WTC11 (cell line): Measurements from ENCODE around the gene NFATC1. TPM values are rescaled to one million over a fixed set of nuclear protein-coding genes. Genes with fewer than 3 reads are reported as not detected.

ENCODE experiments used
- ATAC-seq: fragments of 200-7000 bp; cut with Tn5 transposase; 2 replicates; pipeline ENCODE4 v1.10.0; 2021; ENCODE audit warnings: mild to moderate bottlenecking, moderate library complexity
- CTCF ChIA-PET: fragments of 300-600 bp; sonication (Branson Sonifier 250); formaldehyde crosslinking; loops from one replicate; lab custom pipeline; 2021; ENCODE audit warnings: antibody characterized with exemption; lab: Charles Lee
- POLR2A ChIA-PET: fragments of 350-600 bp; sonication (Branson Sonifier 250); formaldehyde crosslinking; loops from one replicate; lab custom pipeline; 2021; ENCODE audit warnings: antibody characterized with exemption; lab: Charles Lee
- DNase-seq: peaks from one replicate; pipeline ENCODE4 v3.0.0; 2021; ENCODE audit warnings: low spot score
- H3K27ac Mint-ChIP-seq: 2 replicates; pipeline ENCODE4 v1.8.0; 2021; ENCODE audit warnings: mixed read lengths
- H3K27me3 Mint-ChIP-seq: 2 replicates; pipeline ENCODE4 v1.8.0; 2021; ENCODE audit warnings: low read depth, mild to moderate bottlenecking, moderate library complexity, mixed read lengths
- H3K36me3 Mint-ChIP-seq: 2 replicates; pipeline ENCODE4 v1.8.0; 2021; ENCODE audit warnings: mixed read lengths
- H3K4me1 Mint-ChIP-seq: 2 replicates; pipeline ENCODE4 v1.8.0; 2022; ENCODE audit warnings: mixed read lengths
- H3K4me3 Mint-ChIP-seq: 2 replicates; pipeline ENCODE4 v1.8.0; 2021; ENCODE audit warnings: mild to moderate bottlenecking, moderate library complexity, mixed read lengths
- H3K9me3 Mint-ChIP-seq: 2 replicates; pipeline ENCODE4 v1.8.0; 2021; ENCODE audit warnings: mixed read lengths
- CREB1 ChIP-seq: sonication (generic); formaldehyde crosslinking; IDR thresholded peaks from 2 replicates; pipeline ENCODE4 v1.8.0; 2023; ENCODE audit warnings: mild to moderate bottlenecking, missing genetic modification reagents
- E2F4 ChIP-seq: sonication (generic); formaldehyde crosslinking; IDR thresholded peaks from 2 replicates; pipeline ENCODE4 v1.8.1; 2022; ENCODE audit warnings: low read depth, mild to moderate bottlenecking, moderate library complexity, missing genetic modification reagents, borderline replicate concordance
- FOXP4 ChIP-seq: sonication (generic); formaldehyde crosslinking; IDR thresholded peaks from 2 replicates; pipeline ENCODE4 v1.8.0; 2022; ENCODE audit warnings: mild to moderate bottlenecking, missing genetic modification reagents
- GABPB1 ChIP-seq: sonication (generic); formaldehyde crosslinking; IDR thresholded peaks from 2 replicates; pipeline ENCODE4 v1.8.1; 2023; ENCODE audit warnings: mild to moderate bottlenecking, missing genetic modification reagents
- IRF2 ChIP-seq: sonication (generic); formaldehyde crosslinking; IDR thresholded peaks from 2 replicates; pipeline ENCODE4 v1.8.0; 2022; ENCODE audit warnings: low read depth, missing genetic modification reagents, borderline replicate concordance
- MXD4 ChIP-seq: fragments of 250-450 bp; sonication (Bioruptor Pico); IDR thresholded peaks from 2 replicates; pipeline ENCODE4 v1.8.0; 2021; ENCODE audit warnings: mild to moderate bottlenecking, moderate library complexity, borderline replicate concordance
- RELA ChIP-seq: sonication (generic); formaldehyde crosslinking; IDR thresholded peaks from 2 replicates; pipeline ENCODE4 v1.8.1; 2022; ENCODE audit warnings: missing genetic modification reagents, mild to moderate bottlenecking, borderline replicate concordance
- RORB ChIP-seq: fragments of 250-450 bp; sonication (Bioruptor Pico); IDR thresholded peaks from 2 replicates; pipeline ENCODE4 v1.9.0; 2021; ENCODE audit warnings: mild to moderate bottlenecking
- SMAD4 ChIP-seq: sonication (generic); formaldehyde crosslinking; IDR thresholded peaks from 2 replicates; pipeline ENCODE4 v1.8.0; 2022; ENCODE audit warnings: mild to moderate bottlenecking, missing genetic modification reagents
- ZNF671 ChIP-seq: fragments of 250-450 bp; sonication (Bioruptor Pico); IDR thresholded peaks from 2 replicates; pipeline ENCODE4 v1.8.0; 2021; ENCODE audit warnings: mild to moderate bottlenecking
- total RNA-seq: library from RNA; stranded (reverse); gene quantifications from 3 replicates; pipeline ENCODE4 v1.2.3, GENCODE V29; 2021
- TF ChIP-seq, protein P1 (sequence below): sonication (generic); formaldehyde crosslinking; IDR thresholded peaks from 2 replicates; pipeline ENCODE4 v1.8.1; 2022; ENCODE audit warnings: low read depth, missing genetic modification reagents, borderline replicate concordance
- TF ChIP-seq, protein P2 (sequence below): sonication (generic); formaldehyde crosslinking; IDR thresholded peaks from 2 replicates; pipeline ENCODE4 v1.8.0; 2022; ENCODE audit warnings: mild to moderate bottlenecking, missing genetic modification reagents
- TF ChIP-seq, protein P3 (sequence below): fragments of 250-450 bp; sonication (Bioruptor Pico); conservative IDR thresholded peaks from 2 replicates; pipeline ENCODE4 v1.9.0; 2021; ENCODE audit warnings: mild to moderate bottlenecking
- TF ChIP-seq, protein P4 (sequence below): sonication (generic); formaldehyde crosslinking; IDR thresholded peaks from 2 replicates; pipeline ENCODE4 v1.8.1; 2023; ENCODE audit warnings: mild to moderate bottlenecking, missing genetic modification reagents, borderline replicate concordance
- TF ChIP-seq, protein P5 (sequence below): fragments of 200-600 bp; IDR thresholded peaks from 2 replicates; pipeline ENCODE4 v1.8.0; 2022; ENCODE audit warnings: antibody characterized with exemption

Gene NFATC1
- total RNA-seq, 1 experiment from 2014 or later, result 20.2 TPM

DNA sequence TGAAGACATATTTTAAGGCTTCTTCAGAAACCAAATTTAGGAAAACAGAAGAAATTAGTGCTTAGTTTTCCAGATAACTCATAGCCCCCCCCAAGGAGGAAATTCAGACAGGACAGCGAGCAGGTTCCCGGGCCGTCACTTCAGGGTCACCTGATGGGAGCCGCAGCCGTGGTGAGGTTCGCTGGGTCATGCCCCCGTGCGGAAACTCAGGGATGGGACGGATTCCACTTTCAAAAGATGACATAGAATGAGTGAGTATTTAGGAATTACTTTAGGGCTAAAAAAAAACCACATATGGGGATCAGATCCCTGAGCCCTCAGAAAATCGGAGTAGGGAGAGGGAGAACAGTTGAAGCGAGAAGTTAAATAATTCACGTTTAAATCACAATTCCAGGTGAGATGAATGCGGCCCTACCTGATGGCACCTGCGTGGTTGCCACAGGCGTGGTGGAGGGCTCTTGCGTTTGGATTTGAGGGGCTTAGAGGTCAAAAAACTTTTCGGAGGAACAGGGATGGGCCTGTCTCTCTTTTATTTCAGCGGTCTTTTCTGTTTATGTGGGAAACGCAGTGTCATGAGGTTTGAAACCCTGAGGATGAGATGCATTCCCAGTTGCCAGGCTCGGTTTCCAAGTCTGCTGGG is 114.4 kb downstream of the NFATC1 start (continued):
- TF ChIP-seq, protein P1, sequence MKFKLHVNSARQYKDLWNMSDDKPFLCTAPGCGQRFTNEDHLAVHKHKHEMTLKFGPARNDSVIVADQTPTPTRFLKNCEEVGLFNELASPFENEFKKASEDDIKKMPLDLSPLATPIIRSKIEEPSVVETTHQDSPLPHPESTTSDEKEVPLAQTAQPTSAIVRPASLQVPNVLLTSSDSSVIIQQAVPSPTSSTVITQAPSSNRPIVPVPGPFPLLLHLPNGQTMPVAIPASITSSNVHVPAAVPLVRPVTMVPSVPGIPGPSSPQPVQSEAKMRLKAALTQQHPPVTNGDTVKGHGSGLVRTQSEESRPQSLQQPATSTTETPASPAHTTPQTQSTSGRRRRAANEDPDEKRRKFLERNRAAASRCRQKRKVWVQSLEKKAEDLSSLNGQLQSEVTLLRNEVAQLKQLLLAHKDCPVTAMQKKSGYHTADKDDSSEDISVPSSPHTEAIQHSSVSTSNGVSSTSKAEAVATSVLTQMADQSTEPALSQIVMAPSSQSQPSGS (CRISPR knock-in tag), result no peak
- TF ChIP-seq RORB (CRISPR knock-in tag), result no peak
- TF ChIP-seq CREB1, result no peak
- TF ChIP-seq ZNF671 (CRISPR knock-in tag), result no peak
- no peak for TF ChIP-seq RELA

- ATAC-seq (no peak), DNase-seq (no peak)
- H3K4me3 Mint-ChIP-seq, result no peak overlapping the region
- POLR2A ChIA-PET, result no interaction called here
- no peaks in the 10 kb centered on the region for H3K36me3 Mint-ChIP-seq
- no peaks in the 10 kb centered on the region for H3K9me3 Mint-ChIP-seq
- H3K27me3 Mint-ChIP-seq, result peaks cover 16% of the 10 kb centered on the region
- peaks cover 14% of the 10 kb centered on the region for H3K4me1 Mint-ChIP-seq
- no peak for TF ChIP-seq CREB1
- no peak for TF ChIP-seq MXD4 (CRISPR knock-in tag)
- TF ChIP-seq E2F4 (CRISPR knock-in tag), result no peak
- TF ChIP-seq, protein P2, sequence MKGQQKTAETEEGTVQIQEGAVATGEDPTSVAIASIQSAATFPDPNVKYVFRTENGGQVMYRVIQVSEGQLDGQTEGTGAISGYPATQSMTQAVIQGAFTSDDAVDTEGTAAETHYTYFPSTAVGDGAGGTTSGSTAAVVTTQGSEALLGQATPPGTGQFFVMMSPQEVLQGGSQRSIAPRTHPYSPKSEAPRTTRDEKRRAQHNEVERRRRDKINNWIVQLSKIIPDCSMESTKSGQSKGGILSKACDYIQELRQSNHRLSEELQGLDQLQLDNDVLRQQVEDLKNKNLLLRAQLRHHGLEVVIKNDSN (CRISPR knock-in tag), result no peak
- TF ChIP-seq, protein P3, sequence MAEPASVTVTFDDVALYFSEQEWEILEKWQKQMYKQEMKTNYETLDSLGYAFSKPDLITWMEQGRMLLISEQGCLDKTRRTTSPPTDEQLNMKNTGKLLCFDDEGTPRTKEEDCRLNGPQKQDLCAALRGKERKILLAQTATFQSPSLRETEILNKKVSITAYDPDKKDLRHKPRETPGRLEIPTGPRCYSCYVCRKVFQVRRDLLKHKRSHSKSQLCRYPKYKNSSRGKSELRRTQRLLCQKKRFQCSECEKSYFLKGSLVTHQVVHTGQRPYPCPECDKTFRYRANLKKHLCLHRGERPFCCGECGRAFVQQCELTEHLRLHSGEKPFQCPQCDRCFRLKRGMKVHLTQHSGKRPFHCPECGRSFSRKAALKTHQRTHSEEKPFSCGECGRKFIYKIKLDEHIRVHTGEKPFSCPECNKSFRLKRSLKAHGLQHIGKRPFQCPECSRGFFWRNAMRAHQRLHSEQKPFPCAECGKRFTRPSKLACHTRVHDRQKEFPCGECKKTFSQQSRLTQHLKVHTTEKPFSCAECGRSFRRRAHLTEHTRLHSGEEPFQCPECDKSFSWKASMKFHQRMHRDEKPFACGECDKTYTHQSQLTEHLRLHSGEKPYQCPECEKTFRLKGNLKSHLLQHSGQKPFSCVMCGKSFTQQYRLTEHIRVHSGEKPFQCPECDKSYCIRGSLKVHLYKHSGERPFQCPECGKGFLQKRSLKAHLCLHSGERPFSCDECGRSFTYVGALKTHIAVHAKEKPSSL (CRISPR knock-in tag), result no peak
- CTCF ChIA-PET, result interaction anchor here (1.1 kb wide), 1 partner anchor 13 kb away, joined by 3 read pairs; no protein-coding TSS in a partner anchor
- no peak overlapping the region for H3K27ac Mint-ChIP-seq
Observed at GRCh38 chr18:79510731-79511241, 115.1 kb downstream of the NFATC1 start.

DNA sequence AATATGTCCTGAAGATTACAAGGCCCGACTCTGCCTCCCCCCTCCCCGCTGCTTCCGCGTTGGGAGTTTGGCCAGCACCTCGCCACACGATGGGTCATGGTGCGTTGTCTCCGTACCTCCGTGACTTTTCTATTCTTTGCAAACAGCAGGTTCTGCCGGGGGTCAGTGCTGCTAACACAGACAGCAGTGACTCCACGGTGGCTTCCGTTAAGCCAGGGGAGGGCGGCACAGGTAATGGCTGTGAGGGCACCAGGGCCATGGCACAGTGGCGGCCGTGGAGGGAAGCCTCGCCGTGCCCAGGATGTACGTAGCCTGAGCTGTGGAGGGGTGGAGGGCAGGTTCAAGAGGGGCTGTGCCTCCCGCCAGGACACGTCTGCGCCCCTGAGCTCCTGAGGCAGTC is 115.5 kb downstream of the NFATC1 start:
- no peak overlapping the region for H3K27ac Mint-ChIP-seq
- ChIA-PET POLR2A (no interaction called here), CTCF (interaction anchor here (1.0 to 1.1 kb wide), 2 partner anchors 13 to 133 kb away, joined by 3 read pairs; no protein-coding TSS in a partner anchor)
- peaks cover 14% of the 10 kb centered on the region for H3K4me1 Mint-ChIP-seq
- ATAC-seq (no peak), DNase-seq (no peak)
- H3K36me3 Mint-ChIP-seq, result no peaks in the 10 kb centered on the region
- no peak overlapping the region for H3K4me3 Mint-ChIP-seq
- no peaks in the 10 kb centered on the region for H3K9me3 Mint-ChIP-seq
- peaks cover 16% of the 10 kb centered on the region for H3K27me3 Mint-ChIP-seq
- TF ChIP-seq SMAD4 (CRISPR knock-in tag) (no peak), IRF2 (CRISPR knock-in tag) (no peak), ZNF671 (CRISPR knock-in tag) (no peak), GABPB1 (no peak), FOXP4 (CRISPR knock-in tag) (no peak)
- TF ChIP-seq, protein P4, sequence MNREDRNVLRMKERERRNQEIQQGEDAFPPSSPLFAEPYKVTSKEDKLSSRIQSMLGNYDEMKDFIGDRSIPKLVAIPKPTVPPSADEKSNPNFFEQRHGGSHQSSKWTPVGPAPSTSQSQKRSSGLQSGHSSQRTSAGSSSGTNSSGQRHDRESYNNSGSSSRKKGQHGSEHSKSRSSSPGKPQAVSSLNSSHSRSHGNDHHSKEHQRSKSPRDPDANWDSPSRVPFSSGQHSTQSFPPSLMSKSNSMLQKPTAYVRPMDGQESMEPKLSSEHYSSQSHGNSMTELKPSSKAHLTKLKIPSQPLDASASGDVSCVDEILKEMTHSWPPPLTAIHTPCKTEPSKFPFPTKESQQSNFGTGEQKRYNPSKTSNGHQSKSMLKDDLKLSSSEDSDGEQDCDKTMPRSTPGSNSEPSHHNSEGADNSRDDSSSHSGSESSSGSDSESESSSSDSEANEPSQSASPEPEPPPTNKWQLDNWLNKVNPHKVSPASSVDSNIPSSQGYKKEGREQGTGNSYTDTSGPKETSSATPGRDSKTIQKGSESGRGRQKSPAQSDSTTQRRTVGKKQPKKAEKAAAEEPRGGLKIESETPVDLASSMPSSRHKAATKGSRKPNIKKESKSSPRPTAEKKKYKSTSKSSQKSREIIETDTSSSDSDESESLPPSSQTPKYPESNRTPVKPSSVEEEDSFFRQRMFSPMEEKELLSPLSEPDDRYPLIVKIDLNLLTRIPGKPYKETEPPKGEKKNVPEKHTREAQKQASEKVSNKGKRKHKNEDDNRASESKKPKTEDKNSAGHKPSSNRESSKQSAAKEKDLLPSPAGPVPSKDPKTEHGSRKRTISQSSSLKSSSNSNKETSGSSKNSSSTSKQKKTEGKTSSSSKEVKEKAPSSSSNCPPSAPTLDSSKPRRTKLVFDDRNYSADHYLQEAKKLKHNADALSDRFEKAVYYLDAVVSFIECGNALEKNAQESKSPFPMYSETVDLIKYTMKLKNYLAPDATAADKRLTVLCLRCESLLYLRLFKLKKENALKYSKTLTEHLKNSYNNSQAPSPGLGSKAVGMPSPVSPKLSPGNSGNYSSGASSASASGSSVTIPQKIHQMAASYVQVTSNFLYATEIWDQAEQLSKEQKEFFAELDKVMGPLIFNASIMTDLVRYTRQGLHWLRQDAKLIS, result no peak
- TF ChIP-seq, protein P3 (CRISPR knock-in tag), result no peak
- TF ChIP-seq, protein P5, sequence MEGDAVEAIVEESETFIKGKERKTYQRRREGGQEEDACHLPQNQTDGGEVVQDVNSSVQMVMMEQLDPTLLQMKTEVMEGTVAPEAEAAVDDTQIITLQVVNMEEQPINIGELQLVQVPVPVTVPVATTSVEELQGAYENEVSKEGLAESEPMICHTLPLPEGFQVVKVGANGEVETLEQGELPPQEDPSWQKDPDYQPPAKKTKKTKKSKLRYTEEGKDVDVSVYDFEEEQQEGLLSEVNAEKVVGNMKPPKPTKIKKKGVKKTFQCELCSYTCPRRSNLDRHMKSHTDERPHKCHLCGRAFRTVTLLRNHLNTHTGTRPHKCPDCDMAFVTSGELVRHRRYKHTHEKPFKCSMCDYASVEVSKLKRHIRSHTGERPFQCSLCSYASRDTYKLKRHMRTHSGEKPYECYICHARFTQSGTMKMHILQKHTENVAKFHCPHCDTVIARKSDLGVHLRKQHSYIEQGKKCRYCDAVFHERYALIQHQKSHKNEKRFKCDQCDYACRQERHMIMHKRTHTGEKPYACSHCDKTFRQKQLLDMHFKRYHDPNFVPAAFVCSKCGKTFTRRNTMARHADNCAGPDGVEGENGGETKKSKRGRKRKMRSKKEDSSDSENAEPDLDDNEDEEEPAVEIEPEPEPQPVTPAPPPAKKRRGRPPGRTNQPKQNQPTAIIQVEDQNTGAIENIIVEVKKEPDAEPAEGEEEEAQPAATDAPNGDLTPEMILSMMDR, result no peak
